OCI-M2 (cell line): ENCODE data around the gene KIF3C.

Source experiments
- DNase-seq: peaks from one replicate; lab custom pipeline; 2025; ENCODE audit not compliant: unreplicated experiment; lab: John Stamatoyannopoulos, UW

KIF3C gene

GRCh38 chr2:25881764-25882163 is 100.5 kb downstream of the KIF3C start:
- DNase-seq = no peak

GRCh38 chr2:25879133-25879730 is 103.1 kb downstream of the KIF3C start:
- no peak for DNase-seq

- DNase-seq = peak; percentile 68
Measured at GRCh38 chr2:25878361-25879132, 103.8 kb downstream of the KIF3C start, which contains the start of gene ASXL2. ASXL2 (minus strand) TSS chr2:25878487; CDS start chr2:25878222, 265 bp downstream.

GRCh38 chr2:25877431-25878360 is 104.6 kb downstream of the KIF3C start:
- DNase-seq = no peak
